ENCODE results near the gene RHBDF2. TPM values are rescaled to one million over a fixed set of nuclear protein-coding genes. Genes with fewer than 3 reads are reported as not detected.

RHBDF2 gene
- total and polyA plus RNA-seq, 2 donors (not counting 3 experiments of a cell fraction or from before 2014, with no cell fraction given), result 25.5 to 38.5 TPM

- H3K27ac ChIP-seq (ENCODE audit: insufficient read depth, low read depth, low read length), result no peak overlapping the region
- DNase-seq (ENCODE audit: low read depth, low spot score) (no peak), FAIRE-seq (no peak)
- no peak overlapping the region for H3K9ac ChIP-seq (replicated peaks; ENCODE audit: extremely low read depth, insufficient read depth, low read length)
- no peak overlapping the region for H3K4me2 ChIP-seq (ENCODE audit: insufficient read depth, low read length)
- no peaks in the 10 kb centered on the region for H3K9me1 ChIP-seq (replicated peaks; ENCODE audit: control insufficient read depth, extremely low read depth, insufficient read depth, low read length)
- intact Hi-C loops (cut with micrococcal nuclease) (no loop called here), dilution Hi-C loops (cut with MboI; ENCODE audit: extremely low pct_ligation_motif_present, low sequenced_read_pairs) (no loop called here)
- no peaks in the 10 kb centered on the region for H3K27me3 ChIP-seq (ENCODE audit: control insufficient read depth in 2 of 2, insufficient read depth in 2 of 2, low read length in 2 of 2)
- H3K4me1 ChIP-seq (ENCODE audit: control insufficient read depth, extremely low read depth, insufficient read depth, low read length), result peaks cover 23% of the 10 kb centered on the region
- CTCF ChIA-PET, result interaction anchor here (1.2 to 4.3 kb wide), 2 partner anchors 10 to 14 kb away, joined by 3 to 60 read pairs; no protein-coding TSS in a partner anchor
- no peaks in the 10 kb centered on the region for H4K20me1 ChIP-seq (replicated peaks; ENCODE audit: control insufficient read depth, extremely low read depth, insufficient read depth, low read length)
- peak overlapping the region; percentile 67 for H2AFZ ChIP-seq (ENCODE audit: low read depth, low read length)
- no peaks in the 10 kb centered on the region for H3K36me3 ChIP-seq (ENCODE audit: control insufficient read depth in 2 of 2, extremely low read depth in 1 of 2, insufficient read depth in 2 of 2, low read length in 2 of 2)
- H3K79me2 ChIP-seq (ENCODE audit: control insufficient read depth, insufficient read depth, low read length), result no peaks in the 10 kb centered on the region
- TF ChIP-seq EZH2 (IDR thresholded peaks at IDR 0.05; ENCODE audit: borderline replicate concordance, low read depth, low read length, severe bottlenecking) (no peak), CTCF (IDR thresholded peaks at IDR 0.05; ENCODE audit: extremely low read depth in 1 of 2, insufficient read depth in 1 of 2, low read depth in 1 of 2, low read length in 2 of 2) (no peak), MYC (IDR thresholded peaks at IDR 0.05; ENCODE audit: low read depth, low read length) (no peak), POLR2A (IDR thresholded peaks at IDR 0.05; ENCODE audit: low read depth, low read length) (no peak), POLR2AphosphoS5 (IDR thresholded peaks at IDR 0.05; ENCODE audit: insufficient read depth, low read depth, low read length) (no peak), GATA2 (IDR thresholded peaks at IDR 0.05; ENCODE audit: insufficient read depth, insufficient read length, low read depth, low read length) (no peak), FOS (IDR thresholded peaks at IDR 0.05; ENCODE audit: borderline replicate concordance, insufficient read depth, low read length) (no peak), MAX (IDR thresholded peaks at IDR 0.05; ENCODE audit: insufficient read depth, insufficient read length) (no peak), JUN (IDR thresholded peaks at IDR 0.05; ENCODE audit: borderline replicate concordance, insufficient read depth, insufficient read length, low read depth) (no peak)
- POLR2A ChIA-PET, result no interaction called here
- H3K4me3 ChIP-seq (replicated peaks in 1 of 3; ENCODE audit: insufficient read depth in 1 of 3, low read depth in 1 of 3, low read length in 3 of 3), result no peak overlapping the region
- H3K9me3 ChIP-seq (replicated peaks; ENCODE audit: control insufficient read depth, insufficient read depth, low read length), result no peaks in the 10 kb centered on the region
- BruUV-seq (replicated peaks), result no TSS peak
Measured at GRCh38 chr17:76530811-76531485, 29.7 kb upstream of the RHBDF2 start.
